Activated T-helper 9 cell treated with anti-CD3 and anti-CD28 coated beads, Interleukin-2, amount 50 U/mL, for 16 hours (primary cell): ENCODE data around the gene PPP1R8.

Source experiments
- DNase-seq: peaks from one replicate; pipeline ENCODE4 v3.0.0-alpha.2; 2020; ENCODE audit warnings: low read depth

PPP1R8 gene

DNA sequence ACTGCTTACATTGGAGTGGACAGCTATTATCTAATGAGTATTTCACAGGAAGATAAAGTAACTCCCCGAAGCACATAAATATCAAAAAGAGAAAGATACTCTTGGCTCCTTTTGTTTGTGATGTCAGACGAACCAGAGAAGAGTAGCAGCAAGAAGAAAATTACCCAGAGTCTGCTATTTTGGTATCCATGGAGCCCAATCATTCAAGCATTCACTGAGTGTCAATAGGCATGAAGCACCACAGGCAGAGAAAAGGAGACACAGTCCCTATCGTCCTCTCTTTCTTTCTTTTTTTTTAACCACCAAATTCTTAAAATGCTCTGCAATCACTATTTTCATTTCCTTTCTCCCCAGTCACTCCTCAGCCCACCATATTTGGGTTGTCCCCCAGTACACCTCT, 63.9 kb downstream of the PPP1R8 start:
- no peak for DNase-seq
